Liver (tissue), 9 donors: Measurements from ENCODE around the gene EEA1. TPM values are rescaled to one million over a fixed set of nuclear protein-coding genes. Genes with fewer than 3 reads are reported as not detected.
A peak's percentile ranks its signal among the peaks of the same experiment; 100 is the strongest.

Source experiments
- DNase-seq: peaks from one replicate; pipeline ENCODE4 v3.0.0-alpha.2; 2017; ENCODE audit warnings: low spot score
- H3K27ac ChIP-seq, 2 donors: one replicate each; pipeline ENCODE4 v1.7.0; 2013; ENCODE audit warnings: inconsistent platforms in 2 of 2, low read length in 2 of 2, control low read depth in 1 of 2, low read depth in 1 of 2, mild to moderate bottlenecking in 1 of 2
- H3K27me3 ChIP-seq, 4 donors: one replicate each; pipeline versions ENCODE4 v1.6.1 to v1.7.0; 2013; ENCODE audit warnings: low read length in 3 of 4, inconsistent platforms in 1 of 4, mild to moderate bottlenecking in 1 of 4, moderate library complexity in 1 of 4; ENCODE audit not compliant: control insufficient read depth in 4 of 4, insufficient read depth in 4 of 4
- H3K36me3 ChIP-seq, 4 donors: one replicate each; pipeline versions ENCODE4 v1.6.1 to v1.7.0; 2013; ENCODE audit warnings: low read length in 3 of 4, mild to moderate bottlenecking in 3 of 4, low read depth in 1 of 4, moderate library complexity in 1 of 4; ENCODE audit not compliant: control insufficient read depth in 4 of 4, insufficient read depth in 3 of 4
- H3K4me1 ChIP-seq, 4 donors: one replicate each; pipeline versions ENCODE4 v1.6.1 to v1.7.0; 2013; ENCODE audit warnings: low read length in 3 of 4, mild to moderate bottlenecking in 3 of 4, moderate library complexity in 1 of 4; ENCODE audit not compliant: control insufficient read depth in 4 of 4, insufficient read depth in 4 of 4
- H3K4me3 ChIP-seq, 3 donors: one replicate each; pipeline versions ENCODE4 v1.6.1 to v1.7.0; 2013; ENCODE audit warnings: low read length in 3 of 3, control low read depth in 1 of 3, low read depth in 1 of 3, mild to moderate bottlenecking in 1 of 3
- H3K9ac ChIP-seq, 2 donors: one replicate each; pipeline ENCODE4 v1.7.0; 2013; ENCODE audit warnings: low read length in 2 of 2, mild to moderate bottlenecking in 2 of 2, moderate library complexity in 2 of 2, control low read depth in 1 of 2, low read depth in 1 of 2
- H3K9me3 ChIP-seq, 4 donors: one replicate each; pipeline versions ENCODE4 v1.6.1 to v1.7.0; 2013; ENCODE audit warnings: low read length in 3 of 4; ENCODE audit not compliant: control insufficient read depth in 4 of 4
- ATF3 ChIP-seq: IDR thresholded peaks from 2 replicates; pipeline ENCODE4 v1.6.1; 2016; ENCODE audit warnings: antibody characterized with exemption
- CTCF ChIP-seq: fragments of 150-350 bp; IDR thresholded peaks from 2 replicates; pipeline ENCODE4 v1.5.1; 2017; ENCODE audit warnings: improper control_type of control experiment, low read depth, low read length; ENCODE audit not compliant: missing input control
- EGR1 ChIP-seq, 2 donors: IDR thresholded peaks; 2 replicates each; pipeline ENCODE4 v1.6.1; 2016 to 2018; ENCODE audit warnings: antibody characterized with exemption in 2 of 2, low read depth in 2 of 2
- FOXA1 ChIP-seq: IDR thresholded peaks from 2 replicates; pipeline ENCODE4 v1.6.1; 2016; ENCODE audit warnings: antibody characterized with exemption
- FOXA2 ChIP-seq: IDR thresholded peaks from 2 replicates; pipeline ENCODE4 v1.6.1; 2016; ENCODE audit warnings: antibody characterized with exemption
- GABPA ChIP-seq, 2 donors: IDR thresholded peaks in 1 of 2; conservative IDR thresholded peaks in 1 of 2; 2 replicates each; pipeline ENCODE4 v1.6.1; 2016; ENCODE audit warnings: antibody characterized with exemption in 2 of 2, mild to moderate bottlenecking in 1 of 2, moderate library complexity in 1 of 2
- HNF4A ChIP-seq, 2 donors: conservative IDR thresholded peaks; 2 replicates each; pipeline ENCODE4 v1.6.1; 2016; ENCODE audit warnings: antibody characterized with exemption in 2 of 2, mild to moderate bottlenecking in 2 of 2
- HNF4G ChIP-seq: IDR thresholded peaks from 2 replicates; pipeline ENCODE4 v1.6.1; 2016; ENCODE audit warnings: antibody characterized with exemption
- JUND ChIP-seq, 2 donors: IDR thresholded peaks; 2 replicates each; pipeline ENCODE4 v1.6.1; 2016; ENCODE audit warnings: antibody characterized with exemption in 2 of 2
- MAX ChIP-seq: IDR thresholded peaks from 2 replicates; pipeline ENCODE4 v1.6.1; 2016; ENCODE audit warnings: antibody characterized with exemption
- NR2F2 ChIP-seq: IDR thresholded peaks from 2 replicates; pipeline ENCODE4 v1.6.1; 2016; ENCODE audit warnings: antibody characterized with exemption
- RAD21 ChIP-seq, 2 donors: IDR thresholded peaks; 2 replicates each; pipeline ENCODE4 v1.6.1; 2016; ENCODE audit warnings: antibody characterized with exemption in 2 of 2, mild to moderate bottlenecking in 2 of 2
- REST ChIP-seq: IDR thresholded peaks from 2 replicates; pipeline ENCODE4 v1.6.1; 2016; ENCODE audit warnings: antibody characterized with exemption, mild to moderate bottlenecking
- RXRA ChIP-seq, 2 donors: IDR thresholded peaks; 2 replicates each; pipeline ENCODE4 v1.6.1; 2017 to 2018; ENCODE audit warnings: antibody characterized with exemption in 2 of 2, mild to moderate bottlenecking in 1 of 2
- SP1 ChIP-seq: IDR thresholded peaks from 2 replicates; pipeline ENCODE4 v1.6.1; 2018; ENCODE audit warnings: antibody characterized with exemption, mild to moderate bottlenecking
- TAF1 ChIP-seq: conservative IDR thresholded peaks from 2 replicates; pipeline ENCODE4 v1.6.1; 2016; ENCODE audit warnings: antibody characterized with exemption, mild to moderate bottlenecking
- YY1 ChIP-seq: IDR thresholded peaks from 2 replicates; pipeline ENCODE4 v1.6.1; 2016; ENCODE audit warnings: antibody characterized with exemption, mild to moderate bottlenecking
- ZBTB33 ChIP-seq: IDR thresholded peaks from 2 replicates; pipeline ENCODE4 v1.6.1; 2016; ENCODE audit warnings: antibody characterized with exemption
- WGBS: extraction: QIAGEN DNeasy Blood & Tissue Kit; methylation state at CpG from one replicate; pipeline ENCODE4 v1.1.7; 2013; 5-methylcytosine and 5-hydroxymethylcytosine counted together
- polyA plus RNA-seq, 2 donors: library from polyadenylated mRNA; stranded (reverse) in 1 of 2; unstranded in 1 of 2; fragments of 200-250 nt in 1 of 2; fragments of >200 nt in 1 of 2; fragmentation: Nextera tagmentation in 1 of 2; extraction: Ambion mirVana in 1 of 2; gene quantifications; one replicate each; pipeline versions ENCODE4 v1.2.1 to v1.2.3, GENCODE V29; 2013 to 2015
- total RNA-seq, 2 donors: library from RNA; depleted of rRNA; stranded (reverse); fragments of >200 nt; gene quantifications; one replicate each; pipeline ENCODE4 v1.2.3, GENCODE V29; 2014
- donor health status: healthy.
- donor health status: healthy.
- donor health status: healthy.
- donor health status: healthy.
- donor health status: healthy.

The EEA1 gene
- total and polyA plus RNA-seq, 4 donors = 2.5 to 15.8 (median 9.1) TPM

- H3K9me3 ChIP-seq = no peaks in the 10 kb centered on the region
- peak; percentile 20 for TF ChIP-seq ZBTB33
- peak; percentile 78 for TF ChIP-seq HNF4A (conservative IDR thresholded peaks at IDR 0.05)
- TF ChIP-seq CTCF = no peak
- TF ChIP-seq RAD21 (IDR thresholded peaks at IDR 0.05) = peak in 1 of 2 donors; percentile 16
- peak; percentile 21 for TF ChIP-seq MAX
- TF ChIP-seq TAF1 = no peak
- peak; percentile 52 to 55 for TF ChIP-seq JUND (IDR thresholded peaks at IDR 0.05)
- peak; percentile 96 for TF ChIP-seq SP1
- no peak for TF ChIP-seq FOXA1
- TF ChIP-seq FOXA2 = peak; percentile 74
- peak; percentile 35 for TF ChIP-seq HNF4G
- no peak for TF ChIP-seq REST
- TF ChIP-seq RXRA (IDR thresholded peaks at IDR 0.05) = peak; percentile 82
- peak; percentile 59 for TF ChIP-seq YY1
- peak; percentile 43 for TF ChIP-seq ATF3
- no peak for TF ChIP-seq EGR1 (IDR thresholded peaks at IDR 0.05; ENCODE audit: low read depth in 2 of 2)
- TF ChIP-seq GABPA (IDR thresholded peaks at IDR 0.05 in 1 of 2, conservative IDR thresholded peaks at IDR 0.05 in 1 of 2) = no peak
- peak; percentile 29 for TF ChIP-seq NR2F2
- H3K4me3 ChIP-seq = no peak overlapping the region
- no peak overlapping the region for H3K9ac ChIP-seq
- peak overlapping the region; percentile 17 to 51 for H3K27ac ChIP-seq
- WGBS = 23% methylated on average over 2 of the region's 2 CpGs
- H3K27me3 ChIP-seq = no peaks in the 10 kb centered on the region
- no peak for DNase-seq
- peaks cover 4 to 16% (median 9%) of the 10 kb centered on the region in 4 donors for H3K4me1 ChIP-seq
- no peaks in the 10 kb centered on the region for H3K36me3 ChIP-seq
Measured at GRCh38 chr12:92945659-92946220, 16.6 kb upstream of the EEA1 start.
